ENCODE measurements around the gene PDE6B.
"Not testable (repeated sequence)": the region's sequence is repeated elsewhere in the genome, so short reads cannot be mapped to it uniquely, and the experiment has no call there.

Gene PDE6B

GRCh38 chr4:637536-638280 lies 12.3 kb downstream of the PDE6B start:
- no peak for DNase-seq

GRCh38 chr4:642366-642765 lies 17.0 kb downstream of the PDE6B start:
- not testable (repeated sequence) for DNase-seq

GRCh38 chr4:646460-646859 lies 21.1 kb downstream of the PDE6B start:
- no peak for DNase-seq

GRCh38 chr4:647481-647880 lies 22.1 kb downstream of the PDE6B start:
- no peak for DNase-seq

GRCh38 chr4:648579-649292 lies 23.4 kb downstream of the PDE6B start:
- no peak for DNase-seq

- DNase-seq, result no peak
Observed at GRCh38 chr4:649293-649625, 23.9 kb downstream of the PDE6B start.

- DNase-seq, result no peak
Observed at GRCh38 chr4:649751-650310, 24.5 kb downstream of the PDE6B start.

- DNase-seq, result no peak
Observed at GRCh38 chr4:650461-650860, 25.1 kb downstream of the PDE6B start.

- DNase-seq, result no peak
Observed at GRCh38 chr4:650951-651883, 25.8 kb downstream of the PDE6B start.

GRCh38 chr4:651884-652642 lies 26.7 kb downstream of the PDE6B start:
- DNase-seq, result no peak

- DNase-seq, result no peak
Observed at GRCh38 chr4:653080-653821, 27.9 kb downstream of the PDE6B start.

GRCh38 chr4:653831-654502 lies 28.6 kb downstream of the PDE6B start:
- DNase-seq, result no peak

GRCh38 chr4:654503-654845 lies 29.1 kb downstream of the PDE6B start:
- DNase-seq, result no peak

GRCh38 chr4:654871-655463 lies 29.6 kb downstream of the PDE6B start:
- DNase-seq, result no peak

GRCh38 chr4:655464-656151 lies 30.2 kb downstream of the PDE6B start:
- no peak for DNase-seq

GRCh38 chr4:656436-657337 lies 31.3 kb downstream of the PDE6B start:
- DNase-seq, result no peak

- DNase-seq, result no peak
Observed at GRCh38 chr4:657338-657833, 32.0 kb downstream of the PDE6B start.

GRCh38 chr4:657834-658667 lies 32.7 kb downstream of the PDE6B start:
- no peak for DNase-seq

Data from stimulated activated naive CD4-positive, alpha-beta T cell (primary cell).